Measurements from ENCODE around the gene ATF7.

Gene ATF7

DNA sequence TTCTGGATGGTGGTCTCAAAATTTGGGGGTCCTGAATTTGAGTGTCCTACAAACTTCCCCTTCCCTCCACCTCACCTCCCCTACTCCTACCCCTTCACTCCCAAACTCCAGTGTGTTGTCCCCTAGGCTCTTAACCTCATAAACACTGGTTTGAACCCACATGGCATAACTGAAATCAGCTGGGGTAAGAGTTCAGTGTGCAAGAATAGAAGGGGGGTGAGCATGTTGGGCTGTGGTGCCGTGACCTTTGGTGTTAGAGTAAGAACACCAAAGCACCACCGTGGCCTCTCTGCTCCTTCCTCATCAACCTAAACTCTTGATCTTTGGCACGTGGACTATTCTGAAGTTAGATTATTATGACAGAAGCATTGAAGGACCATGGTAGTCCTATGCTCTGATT lies 163.2 kb downstream of the ATF7 start:
- Mint-ChIP-seq H3K27me3 (no peaks in the 10 kb centered on the region), H3K27ac (peak overlapping the region; percentile 62), H3K9me3 (no peaks in the 10 kb centered on the region), H3K36me3 (ENCODE audit: low read depth) (peaks cover 100% of the 10 kb centered on the region), H3K4me1 (ENCODE audit: low read depth) (peaks cover 72% of the 10 kb centered on the region), H3K4me3 (no peak overlapping the region)
- DNase-seq = no peak

DNA sequence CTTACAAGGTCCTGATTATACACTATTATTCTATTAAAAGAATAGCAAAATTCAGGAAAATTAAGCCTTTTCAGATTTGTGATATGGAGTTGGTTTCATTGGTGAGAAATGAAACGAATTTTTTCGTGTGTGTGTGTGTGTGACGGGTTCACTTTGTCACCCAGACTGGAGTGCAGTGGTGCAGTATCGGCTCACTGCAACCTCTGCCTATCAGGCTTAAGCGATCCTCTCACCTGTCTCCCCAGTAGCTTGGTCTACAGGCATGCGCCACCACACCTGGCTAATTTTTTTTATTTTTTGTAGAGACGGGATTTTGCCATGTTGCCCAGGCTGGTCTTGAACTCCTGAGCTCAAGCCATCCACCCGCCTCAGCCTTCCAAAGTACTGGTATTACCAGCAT lies 164.6 kb downstream of the ATF7 start:
- Mint-ChIP-seq H3K36me3 (ENCODE audit: low read depth) (peaks cover 98% of the 10 kb centered on the region), H3K9me3 (no peaks in the 10 kb centered on the region), H3K4me1 (ENCODE audit: low read depth) (peaks cover 69% of the 10 kb centered on the region), H3K27ac (peak overlapping the region; percentile 29), H3K27me3 (no peaks in the 10 kb centered on the region), H3K4me3 (no peak overlapping the region)
- no peak for DNase-seq

DNA sequence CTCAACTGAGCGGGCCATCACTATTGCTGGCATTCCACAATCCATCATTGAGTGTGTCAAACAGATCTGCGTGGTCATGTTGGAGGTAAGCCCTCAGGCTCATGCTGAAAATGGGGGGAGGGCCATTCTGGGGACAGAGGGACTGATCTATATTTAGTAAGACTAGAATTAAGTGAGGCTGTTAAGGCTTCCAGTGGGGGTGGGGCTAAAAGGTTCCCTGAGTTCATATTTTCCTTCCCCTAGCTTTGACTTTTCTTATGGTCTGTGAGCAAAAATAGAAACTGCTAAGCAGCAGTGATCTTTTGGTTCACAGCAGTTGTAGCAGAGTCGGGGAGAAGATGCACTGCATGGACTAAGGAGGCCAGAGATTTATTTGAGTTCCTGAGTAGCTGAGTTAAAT lies 165.1 kb downstream of the ATF7 start:
- Mint-ChIP-seq H3K36me3 (ENCODE audit: low read depth) (peaks cover 98% of the 10 kb centered on the region), H3K27ac (peak overlapping the region; percentile 86)

DNA sequence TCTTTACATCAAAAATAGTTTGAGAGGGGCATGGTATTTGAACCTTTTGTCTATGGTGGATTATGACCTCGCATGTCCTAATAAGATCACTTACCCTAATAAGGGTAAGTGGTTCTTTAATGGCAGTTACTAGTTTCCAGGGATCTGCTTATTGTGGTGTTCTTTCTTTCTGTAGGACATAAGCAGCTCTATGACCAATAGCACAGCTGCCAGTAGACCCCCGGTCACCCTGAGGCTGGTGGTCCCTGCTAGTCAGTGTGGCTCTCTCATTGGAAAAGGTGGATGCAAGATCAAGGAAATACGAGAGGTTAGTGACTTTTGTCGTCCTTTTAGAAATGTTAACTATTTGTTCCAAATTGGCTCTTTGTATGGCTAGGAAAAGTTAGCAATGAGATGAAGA lies 167.1 kb downstream of the ATF7 start:
- H3K9me3 Mint-ChIP-seq = no peaks in the 10 kb centered on the region
- H3K4me3 Mint-ChIP-seq = no peak overlapping the region
- peaks cover 98% of the 10 kb centered on the region for H3K36me3 Mint-ChIP-seq (ENCODE audit: low read depth)
- H3K4me1 Mint-ChIP-seq (ENCODE audit: low read depth) = peaks cover 71% of the 10 kb centered on the region
- peak overlapping the region; percentile 68 for H3K27ac Mint-ChIP-seq
- DNase-seq = no peak
- H3K27me3 Mint-ChIP-seq = no peaks in the 10 kb centered on the region

More for the DNA sequence above, 165.1 kb downstream of the ATF7 start:
- H3K27me3 Mint-ChIP-seq = no peaks in the 10 kb centered on the region
- H3K4me1 Mint-ChIP-seq (ENCODE audit: low read depth) = peaks cover 66% of the 10 kb centered on the region
- H3K9me3 Mint-ChIP-seq = no peaks in the 10 kb centered on the region
- no peak for DNase-seq
- H3K4me3 Mint-ChIP-seq = no peak overlapping the region

Data from activated T-cell treated with anti-CD3 and anti-CD28 coated beads, Interleukin-2, amount 50 U/mL, for 24 hours (primary cell).